ENCODE data around the gene TNFSF8.

- no peak for TF ChIP-seq RAD21 (IDR thresholded peaks at IDR 0.05 in 1 of 2, conservative IDR thresholded peaks at IDR 0.05 in 1 of 2; ENCODE audit: low read depth in 2 of 2, low read length in 2 of 2)
- TF ChIP-seq CTCF (IDR thresholded peaks at IDR 0.05; ENCODE audit: control extremely low read depth in 1 of 3, insufficient read depth in 1 of 3, low read depth in 1 of 3, low read length in 3 of 3) = no peak
- TF ChIP-seq POLR2AphosphoS5 (IDR thresholded peaks at IDR 0.05; ENCODE audit: low read depth, low read length) = no peak
Measured at GRCh38 chr9:114941376-114941775, 11.0 kb upstream of the TNFSF8 start.

All from H1 (cell line).